Activated T-helper 17 cell treated with anti-CD3 and anti-CD28 coated beads, Interleukin-2, amount 50 U/mL, for 72 hours (primary cell): ENCODE data around the gene TTC21B. TPM values are rescaled to one million over a fixed set of nuclear protein-coding genes. Genes with fewer than 3 reads are reported as not detected.
A peak's percentile ranks its signal among the peaks of the same experiment; 100 is the strongest.

Experiments used
- ATAC-seq: fragments of 150-1000 bp; cut with Tn5 transposase; replicated peaks from 2 replicates; pipeline ENCODE4 v1.10.0; 2021; ENCODE audit warnings: mild to moderate bottlenecking, moderate library complexity
- H3K27ac Mint-ChIP-seq: one replicate; pipeline ENCODE4 v1.8.0; 2022; ENCODE audit warnings: mixed read lengths
- H3K27me3 Mint-ChIP-seq: one replicate; pipeline ENCODE4 v1.8.0; 2022; ENCODE audit warnings: mixed read lengths
- H3K36me3 Mint-ChIP-seq: one replicate; pipeline ENCODE4 v1.8.0; 2022; ENCODE audit warnings: low read depth, mild to moderate bottlenecking, mixed read lengths
- H3K4me1 Mint-ChIP-seq: one replicate; pipeline ENCODE4 v1.8.0; 2022; ENCODE audit warnings: mixed read lengths
- H3K4me3 Mint-ChIP-seq: one replicate; pipeline ENCODE4 v1.8.0; 2022; ENCODE audit warnings: mild to moderate bottlenecking, mixed read lengths
- H3K9me3 Mint-ChIP-seq: one replicate; pipeline ENCODE4 v1.8.0; 2022; ENCODE audit warnings: mixed read lengths
- total RNA-seq, 2 donors: library from RNA; stranded (reverse); gene quantifications; one replicate each; pipeline ENCODE4 v1.2.3, GENCODE V29; 2022

TTC21B gene
- total RNA-seq, 2 donors from 2014 or later: 21.3 to 29.7 TPM

DNA sequence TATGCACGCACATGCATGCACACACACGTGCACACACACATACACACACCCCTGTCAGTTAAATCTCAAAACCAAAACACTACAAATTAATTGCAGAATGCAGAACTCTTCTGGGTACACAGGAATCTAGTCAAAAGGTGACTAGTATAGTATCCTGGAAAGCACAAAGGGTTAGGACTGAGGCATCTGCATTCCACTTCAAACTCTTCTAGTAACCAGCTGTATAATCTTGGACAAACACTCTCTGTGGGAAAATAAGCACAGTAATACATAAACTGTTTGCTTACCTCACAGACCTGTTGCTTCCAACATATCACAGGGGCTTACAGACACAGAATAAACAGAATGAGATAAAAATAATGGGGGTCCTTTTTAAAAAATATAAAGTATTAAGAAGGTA is 49.1 kb downstream of the TTC21B start:
- peaks cover 91% of the 10 kb centered on the region for H3K36me3 Mint-ChIP-seq
- H3K4me3 Mint-ChIP-seq: no peak overlapping the region
- peaks cover 9% of the 10 kb centered on the region for H3K4me1 Mint-ChIP-seq
- H3K27me3 Mint-ChIP-seq: no peaks in the 10 kb centered on the region
- no peak overlapping the region for H3K27ac Mint-ChIP-seq
- H3K9me3 Mint-ChIP-seq: no peaks in the 10 kb centered on the region
- no peak for ATAC-seq

DNA sequence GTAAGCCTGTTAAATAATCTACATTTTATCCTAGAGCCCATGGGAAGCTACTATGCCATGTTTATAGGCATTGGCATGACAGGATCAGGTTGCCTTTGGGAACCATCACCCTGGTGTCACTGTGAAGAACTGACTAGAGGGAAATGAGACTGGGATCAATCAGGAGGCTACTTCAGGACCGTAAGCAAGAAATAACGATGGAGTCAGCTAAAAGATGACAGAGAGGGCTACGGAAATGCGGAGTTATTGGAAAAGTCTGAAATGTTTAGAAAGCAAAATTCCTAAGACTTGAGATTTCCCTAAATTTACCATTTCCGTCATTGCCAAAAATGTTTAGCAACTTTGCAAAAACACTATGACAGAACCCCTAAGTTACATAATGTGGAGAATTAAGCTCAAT is 50.2 kb downstream of the TTC21B start:
- no peak for ATAC-seq
- Mint-ChIP-seq H3K27me3 (no peaks in the 10 kb centered on the region), H3K4me1 (peaks cover 9% of the 10 kb centered on the region), H3K4me3 (peak overlapping the region; percentile 25), H3K27ac (peak overlapping the region; percentile 15), H3K36me3 (peaks cover 91% of the 10 kb centered on the region), H3K9me3 (no peaks in the 10 kb centered on the region)

DNA sequence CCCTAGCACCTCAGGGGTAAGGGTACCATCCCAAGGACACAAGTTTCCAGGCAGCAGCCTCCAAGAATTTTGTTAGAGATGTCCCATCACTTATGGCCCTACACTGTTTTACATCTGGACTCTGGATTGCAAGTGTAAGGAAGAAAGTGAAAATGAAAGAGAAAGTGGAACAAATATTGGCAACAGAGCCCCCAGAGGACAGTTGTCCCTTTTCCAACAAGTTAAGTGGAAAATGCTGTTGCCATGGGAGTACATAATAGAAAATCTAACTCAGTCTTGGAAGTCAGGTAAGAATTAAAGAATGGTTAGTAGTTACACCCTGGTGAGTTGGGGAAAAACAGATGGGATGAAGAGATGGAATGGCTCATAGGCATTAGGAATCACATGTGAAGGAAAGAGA is 50.6 kb downstream of the TTC21B start:
- H3K27me3 Mint-ChIP-seq: no peaks in the 10 kb centered on the region
- H3K36me3 Mint-ChIP-seq: peaks cover 91% of the 10 kb centered on the region
- no peak for ATAC-seq
- peaks cover 9% of the 10 kb centered on the region for H3K4me1 Mint-ChIP-seq
- no peaks in the 10 kb centered on the region for H3K9me3 Mint-ChIP-seq
- peak overlapping the region; percentile 25 for H3K4me3 Mint-ChIP-seq
- peak overlapping the region; percentile 15 for H3K27ac Mint-ChIP-seq

DNA sequence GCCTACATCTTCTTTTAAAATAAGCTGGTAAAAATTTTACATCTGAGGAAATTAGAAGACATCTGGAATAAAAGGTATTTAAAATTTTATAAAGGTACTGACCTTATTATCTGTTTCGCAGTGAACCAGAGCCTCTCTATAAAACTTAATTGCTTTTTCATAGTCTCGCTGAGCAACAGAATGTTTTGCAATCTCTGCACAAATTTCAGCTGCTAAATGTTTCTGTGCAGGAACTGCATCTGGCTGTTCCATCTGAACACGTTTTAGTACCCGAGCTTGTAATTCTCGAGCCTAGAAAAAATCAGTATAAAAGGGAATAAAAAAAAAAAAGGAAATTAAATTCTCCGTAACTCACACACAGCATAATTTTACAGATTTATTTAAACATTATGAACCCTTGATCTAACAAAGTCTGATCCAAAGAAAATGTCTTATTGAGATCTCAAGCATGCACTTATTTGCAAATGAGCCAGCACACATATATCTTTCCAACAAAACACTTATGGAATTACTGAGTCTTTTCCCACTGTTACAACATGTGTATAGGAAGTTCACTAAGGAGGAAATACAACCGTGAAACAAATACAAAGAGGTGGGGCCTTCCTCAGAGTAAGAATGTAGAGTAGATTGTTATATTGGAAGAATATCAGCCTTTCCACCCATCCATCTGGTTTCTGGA is 51.8 kb downstream of the TTC21B start:
- no peaks in the 10 kb centered on the region for H3K9me3 Mint-ChIP-seq
- no peak overlapping the region for H3K4me3 Mint-ChIP-seq
- H3K27ac Mint-ChIP-seq: no peak overlapping the region
- no peak for ATAC-seq
- H3K4me1 Mint-ChIP-seq: peaks cover 9% of the 10 kb centered on the region
- H3K27me3 Mint-ChIP-seq: no peaks in the 10 kb centered on the region
- peaks cover 91% of the 10 kb centered on the region for H3K36me3 Mint-ChIP-seq

DNA sequence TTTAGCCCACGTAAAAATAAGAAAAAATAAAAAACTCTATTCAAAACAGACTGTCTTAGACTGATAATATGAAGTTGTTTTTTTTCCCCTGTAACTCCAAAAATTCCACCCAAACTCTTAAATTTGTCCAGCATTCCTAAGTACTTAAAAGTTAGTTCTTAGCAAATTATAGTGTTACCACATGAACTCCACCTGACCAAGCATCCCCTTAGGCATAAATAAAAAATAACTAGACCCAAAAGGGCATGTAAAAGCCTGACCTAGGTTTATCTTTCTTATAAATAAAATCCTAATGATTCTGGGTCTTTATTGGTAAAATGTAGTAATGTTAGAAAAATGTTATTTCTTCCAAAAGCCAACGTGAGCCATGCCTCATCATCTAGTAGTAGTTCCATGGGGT is 54.3 kb downstream of the TTC21B start:
- H3K36me3 Mint-ChIP-seq: peaks cover 92% of the 10 kb centered on the region

DNA sequence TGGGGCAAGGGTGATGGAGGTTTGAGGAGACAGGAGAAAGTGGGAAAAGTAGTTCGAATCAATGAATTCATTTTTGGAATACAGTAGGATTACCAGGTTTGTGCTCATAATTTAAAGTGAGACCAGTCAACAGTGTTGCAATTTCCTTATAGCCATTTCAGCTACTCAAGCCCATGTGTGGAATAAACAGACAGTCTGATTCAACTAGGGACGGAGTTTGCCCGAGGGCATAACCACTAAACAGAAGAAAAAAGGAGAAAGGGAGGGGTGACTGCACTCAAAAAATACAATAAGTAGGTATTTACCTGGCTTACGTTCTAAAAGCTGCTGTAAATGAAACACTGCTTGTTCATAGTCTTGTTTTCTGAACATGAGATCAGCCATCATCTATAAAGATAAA is 55.2 kb downstream of the TTC21B start:
- H3K36me3 Mint-ChIP-seq: peaks cover 92% of the 10 kb centered on the region
- H3K27ac Mint-ChIP-seq: no peak overlapping the region
- H3K27me3 Mint-ChIP-seq: no peaks in the 10 kb centered on the region
- no peak overlapping the region for H3K4me3 Mint-ChIP-seq
- no peak for ATAC-seq
- no peaks in the 10 kb centered on the region for H3K9me3 Mint-ChIP-seq
- H3K4me1 Mint-ChIP-seq: peaks cover 11% of the 10 kb centered on the region

More for the DNA sequence above, 54.3 kb downstream of the TTC21B start:
- ATAC-seq: no peak
- Mint-ChIP-seq H3K4me1 (peaks cover 9% of the 10 kb centered on the region), H3K27me3 (no peaks in the 10 kb centered on the region), H3K27ac (no peak overlapping the region), H3K9me3 (no peaks in the 10 kb centered on the region), H3K4me3 (no peak overlapping the region)

DNA sequence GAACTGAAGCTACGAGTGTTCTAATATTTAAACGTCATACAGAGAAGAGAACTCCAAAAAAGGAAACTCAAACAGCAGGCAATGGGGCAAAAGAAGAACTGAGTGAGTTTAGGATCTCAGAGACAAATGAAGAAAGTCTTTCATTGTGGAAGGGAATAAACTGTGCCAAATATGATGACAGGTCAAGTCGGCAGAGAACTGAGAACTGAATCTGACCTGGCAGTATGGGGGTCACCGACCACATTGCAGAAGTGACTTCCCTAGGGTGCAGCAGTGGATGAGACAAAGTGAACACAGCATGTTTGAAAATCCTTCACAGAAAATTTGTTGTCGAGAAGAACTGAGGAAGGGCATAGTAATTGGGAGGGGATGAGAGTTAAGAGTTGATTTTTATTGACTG is 55.9 kb downstream of the TTC21B start:
- peaks cover 4% of the 10 kb centered on the region for H3K4me1 Mint-ChIP-seq
- no peaks in the 10 kb centered on the region for H3K9me3 Mint-ChIP-seq
- no peaks in the 10 kb centered on the region for H3K27me3 Mint-ChIP-seq
- no peak for ATAC-seq
- no peak overlapping the region for H3K4me3 Mint-ChIP-seq
- peaks cover 87% of the 10 kb centered on the region for H3K36me3 Mint-ChIP-seq
- no peak overlapping the region for H3K27ac Mint-ChIP-seq

DNA sequence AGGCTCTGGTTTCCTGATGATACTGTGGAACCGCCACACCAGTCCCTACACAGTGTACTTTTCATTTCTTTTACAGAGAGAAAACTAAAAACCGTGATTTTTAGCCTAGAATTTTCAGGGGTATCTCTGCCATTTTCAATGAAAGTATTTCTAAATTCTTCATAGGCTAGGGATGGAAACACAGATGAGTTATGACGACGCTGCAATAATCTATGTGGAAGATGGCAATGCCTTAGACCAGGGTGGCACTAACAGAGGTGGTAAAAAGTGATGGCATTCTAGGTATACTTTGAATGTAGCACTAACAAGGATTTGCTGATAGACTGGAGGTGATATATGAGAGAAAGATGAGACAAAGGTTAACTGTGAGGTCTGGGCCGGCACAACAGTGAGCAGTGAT is 56.5 kb downstream of the TTC21B start:
- H3K4me1 Mint-ChIP-seq: peaks cover 4% of the 10 kb centered on the region
- H3K27me3 Mint-ChIP-seq: no peaks in the 10 kb centered on the region
- peaks cover 91% of the 10 kb centered on the region for H3K36me3 Mint-ChIP-seq
- no peak for ATAC-seq
- no peaks in the 10 kb centered on the region for H3K9me3 Mint-ChIP-seq
- H3K4me3 Mint-ChIP-seq: no peak overlapping the region
- no peak overlapping the region for H3K27ac Mint-ChIP-seq

DNA sequence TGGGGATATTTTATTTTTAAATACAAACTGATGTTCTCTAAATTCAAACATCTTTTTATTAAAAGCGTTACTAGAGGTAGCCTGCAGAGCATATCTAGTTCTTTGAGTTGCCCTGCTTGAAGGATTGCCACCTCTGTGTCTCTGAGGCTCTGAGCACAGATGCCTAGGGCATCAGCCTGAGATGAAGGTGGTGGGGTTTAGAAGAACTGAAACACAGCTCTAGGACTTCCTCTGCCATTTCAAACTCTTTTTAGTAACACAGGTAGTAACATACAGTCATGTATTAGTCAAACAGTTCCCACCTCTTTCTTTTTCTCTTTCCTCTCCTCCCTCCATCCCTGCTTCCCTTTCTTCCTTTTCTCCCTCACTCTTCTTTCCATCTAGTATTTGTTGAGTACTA is 57.6 kb downstream of the TTC21B start:
- ATAC-seq: no peak
- Mint-ChIP-seq H3K36me3 (peaks cover 85% of the 10 kb centered on the region), H3K27ac (no peak overlapping the region), H3K4me1 (peaks cover 4% of the 10 kb centered on the region), H3K9me3 (no peaks in the 10 kb centered on the region), H3K4me3 (no peak overlapping the region), H3K27me3 (no peaks in the 10 kb centered on the region)

DNA sequence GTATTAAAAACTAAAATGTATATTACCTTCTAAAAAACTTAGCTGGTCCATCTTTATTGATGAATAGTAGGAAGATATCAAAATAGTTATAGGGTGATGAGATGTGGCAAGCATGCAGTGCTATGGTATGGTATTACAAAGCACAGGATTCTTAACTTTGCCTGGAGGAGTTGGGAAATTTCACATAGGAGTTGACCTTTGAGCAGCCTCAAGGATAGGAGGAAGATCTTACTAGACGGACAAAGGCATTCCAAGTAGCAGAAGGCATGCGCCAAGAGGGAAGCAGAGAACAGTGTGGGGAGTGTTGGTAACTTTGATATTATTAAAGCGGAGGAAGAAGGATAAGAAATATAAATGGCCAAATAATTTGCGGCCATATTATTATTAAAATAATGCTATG is 60.0 kb downstream of the TTC21B start:
- Mint-ChIP-seq H3K27ac (no peak overlapping the region), H3K9me3 (no peaks in the 10 kb centered on the region), H3K4me1 (peaks cover 4% of the 10 kb centered on the region), H3K4me3 (no peak overlapping the region), H3K27me3 (no peaks in the 10 kb centered on the region), H3K36me3 (peaks cover 86% of the 10 kb centered on the region)
- no peak for ATAC-seq

DNA sequence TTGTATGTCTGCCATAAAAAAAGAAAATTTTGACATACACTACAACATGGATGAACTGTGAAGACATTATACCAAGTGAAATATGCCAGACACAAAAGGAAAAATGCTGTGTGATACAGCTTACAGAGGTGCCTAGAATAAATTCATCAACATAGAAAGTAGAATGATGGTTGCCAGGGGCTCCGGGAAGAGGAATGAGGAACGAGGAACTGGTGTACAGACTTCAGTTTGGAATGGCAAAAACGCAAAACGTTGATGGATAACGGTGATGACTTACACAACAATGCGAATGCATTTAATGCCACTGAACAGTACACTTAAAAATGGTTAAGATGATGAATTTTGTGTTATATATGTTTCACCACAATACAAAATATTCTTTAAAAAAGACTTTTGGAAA is 61.0 kb downstream of the TTC21B start:
- ATAC-seq: no peak
- Mint-ChIP-seq H3K27me3 (no peaks in the 10 kb centered on the region), H3K4me3 (no peak overlapping the region), H3K36me3 (peaks cover 82% of the 10 kb centered on the region), H3K27ac (no peak overlapping the region), H3K9me3 (no peaks in the 10 kb centered on the region), H3K4me1 (peaks cover 4% of the 10 kb centered on the region)

DNA sequence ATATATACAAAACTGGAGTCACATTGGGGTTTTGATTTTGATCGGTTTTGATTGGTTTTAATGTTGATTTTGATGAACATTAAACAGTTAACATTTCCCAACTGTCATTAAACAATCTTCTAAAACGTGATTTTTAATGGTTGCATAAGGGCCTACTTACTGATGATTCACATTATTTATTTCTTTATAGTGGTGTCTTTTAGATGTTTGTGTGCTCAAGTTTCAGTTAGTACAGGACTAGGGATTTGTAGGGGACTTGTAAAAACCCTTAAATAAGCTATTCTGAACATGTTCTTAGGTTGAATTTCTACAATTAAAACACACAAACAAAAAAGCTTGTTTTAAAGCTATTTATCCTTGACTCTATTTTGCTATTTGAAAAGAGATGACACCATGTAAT is 61.6 kb downstream of the TTC21B start:
- Mint-ChIP-seq H3K4me3 (no peak overlapping the region), H3K9me3 (no peaks in the 10 kb centered on the region), H3K4me1 (peaks cover 4% of the 10 kb centered on the region), H3K36me3 (peaks cover 82% of the 10 kb centered on the region), H3K27ac (no peak overlapping the region), H3K27me3 (no peaks in the 10 kb centered on the region)
- no peak for ATAC-seq

DNA sequence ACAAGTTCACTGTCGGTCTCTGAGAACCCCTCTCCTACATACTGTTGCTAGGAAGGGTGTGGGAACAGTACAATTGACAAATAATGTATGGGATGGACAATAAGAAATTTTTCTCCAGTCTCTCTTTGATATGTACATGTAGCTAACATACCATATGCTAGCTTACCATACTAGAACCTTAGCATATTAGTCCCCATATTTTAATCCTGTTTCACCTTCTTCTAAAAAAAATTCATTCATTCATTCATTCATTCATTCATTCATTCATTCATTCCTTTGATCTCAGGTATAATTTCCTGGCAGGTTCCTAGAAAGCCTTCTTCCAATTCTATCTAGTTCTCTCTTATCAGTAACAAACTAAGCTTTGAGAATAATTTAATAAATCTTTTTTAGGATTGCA is 62.2 kb downstream of the TTC21B start:
- Mint-ChIP-seq H3K4me3 (no peak overlapping the region), H3K27me3 (no peaks in the 10 kb centered on the region), H3K36me3 (peaks cover 82% of the 10 kb centered on the region), H3K9me3 (no peaks in the 10 kb centered on the region), H3K4me1 (peaks cover 4% of the 10 kb centered on the region), H3K27ac (no peak overlapping the region)
- ATAC-seq: no peak

DNA sequence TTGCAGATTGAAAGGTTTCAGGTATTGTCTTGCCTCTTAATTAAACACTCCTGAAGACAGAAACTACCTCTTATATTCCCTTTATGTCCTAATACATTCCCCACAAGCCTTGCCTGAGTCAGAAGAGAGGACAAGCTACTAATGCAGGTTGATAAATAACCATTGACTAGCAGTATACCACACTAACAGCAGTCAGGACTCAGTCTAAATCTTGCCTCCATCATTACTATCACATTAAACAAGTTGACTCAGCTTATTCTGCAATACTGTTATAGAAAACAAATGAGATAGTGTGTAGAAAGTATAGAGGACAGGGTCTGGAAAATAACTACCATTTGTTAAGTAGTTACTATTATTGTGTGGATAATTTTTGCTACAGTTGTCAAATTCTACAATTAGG is 63.8 kb downstream of the TTC21B start:
- H3K27ac Mint-ChIP-seq: no peak overlapping the region
- ATAC-seq: no peak
- no peaks in the 10 kb centered on the region for H3K9me3 Mint-ChIP-seq
- H3K36me3 Mint-ChIP-seq: peaks cover 75% of the 10 kb centered on the region
- H3K4me3 Mint-ChIP-seq: no peak overlapping the region
- no peaks in the 10 kb centered on the region for H3K27me3 Mint-ChIP-seq
- H3K4me1 Mint-ChIP-seq: peaks cover 4% of the 10 kb centered on the region

DNA sequence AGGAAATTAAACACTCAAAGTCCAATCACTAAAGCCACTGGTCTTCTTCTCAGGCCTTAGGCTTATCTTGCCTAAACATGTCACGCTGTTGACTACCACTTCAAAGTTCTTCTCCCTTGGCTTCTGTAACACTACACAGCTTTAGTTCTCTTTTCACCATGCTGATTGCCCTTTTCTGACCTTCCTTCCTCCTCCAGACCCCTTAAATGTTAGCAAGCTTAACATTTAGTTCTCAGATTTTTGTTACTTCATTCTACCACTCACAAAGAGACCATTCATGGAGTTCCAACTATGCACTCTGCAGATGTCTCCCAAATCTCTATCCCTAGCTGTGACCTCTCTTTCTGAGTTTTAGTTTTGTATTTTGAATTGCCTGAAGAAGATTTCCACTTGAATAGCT is 64.4 kb downstream of the TTC21B start:
- Mint-ChIP-seq H3K9me3 (no peaks in the 10 kb centered on the region), H3K4me1 (peaks cover 3% of the 10 kb centered on the region), H3K4me3 (no peak overlapping the region), H3K36me3 (peaks cover 75% of the 10 kb centered on the region), H3K27me3 (no peaks in the 10 kb centered on the region), H3K27ac (no peak overlapping the region)
- no peak for ATAC-seq

DNA sequence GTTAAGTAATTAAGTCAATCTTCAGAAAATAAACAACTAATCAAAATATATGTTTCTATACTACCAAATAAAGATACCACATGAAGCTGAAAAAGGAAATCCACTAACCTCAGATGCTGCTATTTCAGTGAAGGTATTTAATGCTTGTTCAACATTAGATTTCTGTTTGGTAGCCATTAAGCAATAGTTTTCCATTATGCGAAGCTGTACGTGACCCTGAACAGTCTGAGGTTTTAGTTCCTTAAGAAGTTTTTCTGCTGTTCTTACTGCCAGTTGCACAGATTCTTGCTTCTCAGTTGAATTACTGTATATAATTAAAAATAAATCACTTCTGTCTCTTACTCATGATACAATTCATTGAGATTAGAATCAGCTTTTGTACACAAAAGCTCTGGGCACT is 65.4 kb downstream of the TTC21B start:
- H3K9me3 Mint-ChIP-seq: no peaks in the 10 kb centered on the region
- no peaks in the 10 kb centered on the region for H3K27me3 Mint-ChIP-seq
- H3K27ac Mint-ChIP-seq: no peak overlapping the region
- no peaks in the 10 kb centered on the region for H3K4me1 Mint-ChIP-seq
- ATAC-seq: no peak
- H3K4me3 Mint-ChIP-seq: no peak overlapping the region
- peaks cover 75% of the 10 kb centered on the region for H3K36me3 Mint-ChIP-seq
